Epithelial cell of esophagus (primary cell): Measurements from ENCODE around the gene UBN2.
"Not testable (repeated sequence)": the region's sequence is repeated elsewhere in the genome, so short reads cannot be mapped to it uniquely, and the experiment has no call there.

Experiments used
- DNase-seq: peaks from one replicate; pipeline ENCODE4 v3.0.0; 2010; ENCODE audit warnings: low read depth
- H3K4me3 ChIP-seq: 2 replicates; pipeline ENCODE4 v1.5.1; 2011; ENCODE audit warnings: mild to moderate bottlenecking, low read length, control low read depth
- CTCF ChIP-seq: IDR thresholded peaks from 2 replicates; pipeline ENCODE4 v1.5.1; 2011; ENCODE audit warnings: low read depth, mild to moderate bottlenecking, low read length, control low read depth, inconsistent platforms; ENCODE audit not compliant: insufficient read depth; ENCODE audit errors: missing control alignments

Gene UBN2

DNA sequence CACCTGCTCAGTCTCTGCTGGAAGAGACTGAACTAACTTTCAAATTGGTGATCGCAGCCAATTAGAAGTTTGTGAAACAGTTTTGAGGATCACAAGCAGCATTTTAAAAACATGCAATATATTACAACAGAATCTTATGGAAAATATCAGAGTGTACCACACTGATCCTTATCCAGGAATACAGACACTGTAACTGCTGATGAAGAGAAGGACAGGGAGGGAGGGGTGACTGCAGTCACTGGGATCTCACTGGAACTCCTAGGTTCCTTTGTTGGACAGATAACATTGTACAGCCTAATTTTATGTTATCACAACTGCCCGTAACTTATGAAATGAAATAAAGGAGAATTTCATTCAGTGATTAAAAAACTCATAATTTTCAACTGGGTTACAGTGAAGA is 6.8 kb upstream of the UBN2 start:
- DNase-seq, result no peak
- no peak for TF ChIP-seq CTCF
- H3K4me3 ChIP-seq, result no peak overlapping the region

DNA sequence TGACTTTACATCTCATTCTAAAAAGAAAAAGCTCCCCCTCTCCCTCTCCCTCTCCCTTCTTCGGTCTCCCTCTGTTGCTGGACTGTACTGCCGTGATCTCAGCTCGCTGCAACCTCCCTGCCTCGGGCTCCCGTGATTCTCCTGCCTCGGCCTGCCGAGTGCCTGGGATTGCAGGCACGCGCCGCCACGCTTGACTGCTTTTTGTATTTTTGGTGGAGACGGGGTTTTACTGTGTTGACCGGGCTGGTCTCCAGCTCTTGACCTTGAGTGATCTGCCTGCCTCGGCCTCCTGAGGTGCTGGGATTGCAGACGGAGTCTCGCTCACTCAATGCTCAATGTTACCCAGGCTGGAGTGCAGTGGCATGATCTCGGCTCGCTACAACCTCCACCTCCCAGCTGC is 6.2 kb upstream of the UBN2 start:
- not testable (repeated sequence) for DNase-seq, H3K4me3 ChIP-seq

GRCh38 chr7:139225286-139226157 is 5.5 kb upstream of the UBN2 start:
- DNase-seq, H3K4me3 ChIP-seq: not testable (repeated sequence)

- H3K4me3 ChIP-seq, DNase-seq: not testable (repeated sequence)
These were observed 4.9 kb upstream of the UBN2 start for GRCh38 chr7:139226158-139226515.

DNA sequence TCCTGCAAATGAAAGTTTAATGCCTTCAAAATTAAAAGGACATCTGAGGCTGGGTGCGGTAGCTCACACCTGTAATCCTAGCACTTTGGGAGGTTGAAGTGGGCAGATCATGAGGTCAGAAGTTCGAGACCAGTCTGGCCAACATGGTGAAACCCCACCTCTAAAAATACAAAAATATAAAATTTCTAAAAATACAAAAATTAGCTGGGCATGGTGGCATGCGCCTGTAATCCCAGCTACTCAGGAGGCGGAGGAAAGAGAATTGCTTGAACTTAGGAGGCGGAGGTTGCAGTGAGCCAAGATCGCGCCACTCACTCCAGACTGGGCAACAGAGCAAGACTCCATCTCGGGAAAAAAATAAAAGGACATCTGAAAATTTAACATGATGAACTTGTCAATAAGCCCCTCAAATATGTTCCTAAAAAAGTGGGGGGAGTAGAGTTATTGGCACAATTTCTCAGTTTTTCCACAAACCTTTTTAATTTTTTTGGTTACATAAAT is 4.0 kb upstream of the UBN2 start:
- H3K4me3 ChIP-seq, DNase-seq: not testable (repeated sequence)

GRCh38 chr7:139230023-139230422 is 1.0 kb upstream of the UBN2 start:
- TF ChIP-seq CTCF, result no peak
- no peak for DNase-seq
- H3K4me3 ChIP-seq, result no peak overlapping the region

DNA sequence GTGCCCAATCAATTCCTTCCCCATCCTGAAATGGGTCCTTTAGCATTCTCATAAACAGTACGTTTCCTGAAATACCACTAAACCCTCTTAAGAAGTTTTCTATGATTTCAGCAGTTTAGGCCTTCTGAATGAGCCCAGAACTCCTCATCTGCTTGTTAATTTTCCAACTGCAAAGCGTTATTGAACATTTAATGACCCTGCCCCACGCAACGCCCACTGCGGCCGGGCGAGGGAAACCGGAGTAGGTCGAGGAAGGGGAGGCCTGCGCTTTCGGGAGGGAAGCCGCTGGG is 608 bp upstream of the UBN2 start:
- no peak for DNase-seq
- no peak for TF ChIP-seq CTCF
- peak overlapping the region; percentile 79 for H3K4me3 ChIP-seq

DNA sequence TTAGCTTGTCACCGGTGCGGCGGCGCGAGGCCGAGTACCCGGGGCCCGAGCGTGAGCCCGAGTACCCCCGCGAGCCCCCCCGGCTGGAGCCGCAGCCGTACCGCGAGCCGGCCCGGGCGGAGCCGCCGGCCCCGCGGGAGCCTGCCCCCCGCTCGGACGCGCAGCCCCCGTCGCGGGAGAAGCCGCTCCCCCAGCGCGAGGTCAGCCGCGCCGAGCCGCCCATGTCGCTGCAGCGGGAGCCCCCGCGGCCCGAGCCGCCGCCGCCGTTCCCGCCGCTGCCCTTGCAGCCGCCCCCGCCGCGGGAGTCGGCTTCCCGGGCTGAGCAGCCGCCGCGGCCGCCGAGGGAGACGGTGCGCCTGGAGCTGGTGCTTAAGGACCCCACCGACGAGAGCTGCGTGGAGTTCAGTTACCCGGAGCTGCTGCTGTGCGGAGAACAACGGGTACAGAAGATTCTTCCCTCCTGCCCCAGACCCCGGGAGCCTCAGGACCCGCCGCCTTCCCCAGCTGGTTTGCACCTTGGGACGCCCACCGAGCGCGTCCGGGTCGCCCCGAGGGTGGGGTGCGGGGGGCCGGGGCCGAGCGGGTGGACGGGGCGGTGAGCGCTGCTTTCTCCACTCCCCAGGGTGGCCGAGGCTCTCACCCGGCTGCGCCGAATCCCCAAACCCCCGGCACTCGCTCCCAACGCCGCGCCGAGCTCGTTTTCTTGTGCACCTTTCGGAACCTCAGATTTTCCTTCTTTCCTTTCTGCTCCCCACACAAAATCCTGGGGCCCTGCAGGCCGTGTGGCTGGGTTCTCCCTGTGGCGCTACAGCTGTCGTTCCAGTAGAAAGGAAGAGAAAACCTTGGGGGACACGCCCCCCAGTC is 708 bp downstream of the UBN2 start:
- no peak for TF ChIP-seq CTCF
- DNase-seq, result peak; percentile 29

GRCh38 chr7:139232377-139232717 is 1.3 kb downstream of the UBN2 start:
- no peak for TF ChIP-seq CTCF

More for the DNA sequence above, 708 bp downstream of the UBN2 start:
- H3K4me3 ChIP-seq, result peak overlapping the region; percentile 79

More at GRCh38 chr7:139232377-139232717, 1.3 kb downstream of the UBN2 start:
- DNase-seq, result peak; percentile 57
- peak overlapping the region; percentile 66 for H3K4me3 ChIP-seq
